NCI-H2171 treated with DMSO at 0.1 percent for 48 hours (cell line): ENCODE results near the gene ADARB1.

ENCODE experiments used
- DNase-seq: peaks from one replicate; lab custom pipeline; 2025; lab: John Stamatoyannopoulos, UW

ADARB1 gene

DNA sequence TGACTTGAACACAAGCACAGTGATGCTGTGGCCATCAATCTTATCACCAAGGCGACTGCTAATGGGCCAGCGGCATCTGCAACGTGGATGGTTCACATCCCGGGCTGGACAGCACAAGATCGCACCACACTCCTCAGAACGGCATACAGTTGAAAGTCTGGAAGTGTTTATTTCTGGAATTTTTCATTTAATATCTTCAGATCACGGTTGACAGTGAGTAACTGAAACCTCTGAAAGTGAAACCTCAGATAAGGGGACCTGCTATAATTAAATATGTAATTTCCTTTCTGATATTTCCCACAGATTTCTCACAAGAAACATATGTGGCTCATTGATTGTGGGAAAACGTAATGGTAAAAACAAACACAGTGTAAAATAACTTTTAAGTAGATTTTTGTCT lies 129.6 kb downstream of the ADARB1 start:
- no peak for DNase-seq

DNA sequence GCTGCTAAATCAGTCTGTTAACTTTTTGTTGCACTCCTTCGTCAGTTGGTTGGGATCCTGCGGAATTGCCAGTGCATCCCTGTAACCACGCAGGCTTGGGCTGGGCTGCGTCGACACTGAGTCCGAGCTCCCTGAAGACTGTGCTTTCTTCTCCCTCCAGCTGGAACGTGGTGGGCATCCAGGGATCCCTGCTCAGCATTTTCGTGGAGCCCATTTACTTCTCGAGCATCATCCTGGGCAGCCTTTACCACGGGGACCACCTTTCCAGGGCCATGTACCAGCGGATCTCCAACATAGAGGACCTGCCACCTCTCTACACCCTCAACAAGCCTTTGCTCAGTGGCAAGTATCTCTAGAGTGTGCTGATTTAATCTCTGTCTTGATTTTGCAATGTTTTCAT lies 130.0 kb downstream of the ADARB1 start:
- no peak for DNase-seq

DNA sequence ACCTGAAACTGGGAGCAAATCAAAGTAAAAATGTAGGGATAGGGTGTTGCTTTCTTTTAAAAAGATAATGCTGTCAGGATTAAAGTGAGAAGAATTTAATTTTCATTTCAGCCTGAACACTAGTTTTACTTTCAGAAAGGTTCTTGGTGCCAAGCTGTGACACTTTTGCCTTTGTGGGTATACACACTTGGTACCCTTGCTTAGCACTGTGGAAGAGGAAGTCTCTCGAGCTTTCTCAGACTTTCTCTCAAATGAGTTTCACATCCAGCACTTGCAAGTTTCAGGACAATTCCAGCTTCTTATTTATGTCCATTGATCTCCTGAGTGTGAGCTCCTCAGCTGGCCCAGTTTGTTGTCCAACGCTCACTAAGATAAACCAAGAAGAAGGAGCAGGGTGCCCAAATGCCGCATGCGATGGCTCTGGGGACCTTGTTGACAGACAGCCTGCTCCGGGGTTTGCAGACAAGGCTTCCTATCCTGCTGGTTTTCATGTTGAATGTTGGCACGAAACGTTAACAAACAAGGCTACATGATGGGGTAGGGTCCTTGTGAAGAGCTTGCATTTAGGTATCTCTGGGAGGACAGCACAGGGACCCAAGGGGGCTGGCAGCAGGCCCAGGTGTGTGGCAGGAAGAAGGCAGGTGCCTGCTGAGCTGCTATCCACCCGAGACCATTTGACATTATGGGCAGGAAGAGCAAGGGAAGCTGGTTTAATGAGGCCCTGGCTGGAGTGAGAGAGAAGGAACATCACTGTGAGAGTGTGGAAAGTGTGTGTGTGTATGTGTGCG lies 133.7 kb downstream of the ADARB1 start:
- DNase-seq: no peak

DNA sequence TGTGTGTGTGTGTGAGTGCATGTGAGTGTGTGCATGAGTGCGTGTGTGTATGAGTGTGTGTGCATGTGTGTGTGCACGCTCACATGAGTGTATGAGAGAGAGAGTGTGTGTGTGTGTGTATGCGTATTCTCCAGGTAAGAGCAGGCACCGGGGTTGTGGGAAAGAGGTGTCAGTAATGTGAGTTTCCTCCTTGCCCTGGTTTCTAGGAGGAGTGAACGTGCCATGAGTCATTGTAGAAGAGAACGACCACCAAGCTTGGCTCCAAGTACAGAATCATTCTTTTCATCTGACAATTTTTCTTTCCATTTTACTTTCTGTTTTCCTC lies 134.2 kb downstream of the ADARB1 start:
- no peak for DNase-seq

DNA sequence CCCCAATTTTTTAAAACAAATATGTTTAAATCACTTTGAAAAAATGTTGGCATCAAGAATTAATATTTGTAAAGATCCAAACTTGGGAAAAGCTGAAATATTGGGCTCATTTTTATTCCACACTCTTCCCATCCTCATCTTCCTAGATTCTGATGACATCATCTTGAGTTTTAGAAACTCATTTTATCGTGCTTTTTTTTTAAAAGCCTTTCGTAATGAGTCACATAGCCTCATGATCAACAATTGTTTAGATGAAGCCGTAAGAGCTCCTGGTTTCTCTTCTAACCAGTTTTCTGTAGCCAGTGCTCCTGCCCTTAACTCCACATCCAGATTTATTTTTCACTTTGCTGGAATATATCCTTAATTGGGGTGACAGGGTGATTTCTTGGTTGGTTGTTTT lies 134.7 kb downstream of the ADARB1 start:
- DNase-seq: no peak

DNA sequence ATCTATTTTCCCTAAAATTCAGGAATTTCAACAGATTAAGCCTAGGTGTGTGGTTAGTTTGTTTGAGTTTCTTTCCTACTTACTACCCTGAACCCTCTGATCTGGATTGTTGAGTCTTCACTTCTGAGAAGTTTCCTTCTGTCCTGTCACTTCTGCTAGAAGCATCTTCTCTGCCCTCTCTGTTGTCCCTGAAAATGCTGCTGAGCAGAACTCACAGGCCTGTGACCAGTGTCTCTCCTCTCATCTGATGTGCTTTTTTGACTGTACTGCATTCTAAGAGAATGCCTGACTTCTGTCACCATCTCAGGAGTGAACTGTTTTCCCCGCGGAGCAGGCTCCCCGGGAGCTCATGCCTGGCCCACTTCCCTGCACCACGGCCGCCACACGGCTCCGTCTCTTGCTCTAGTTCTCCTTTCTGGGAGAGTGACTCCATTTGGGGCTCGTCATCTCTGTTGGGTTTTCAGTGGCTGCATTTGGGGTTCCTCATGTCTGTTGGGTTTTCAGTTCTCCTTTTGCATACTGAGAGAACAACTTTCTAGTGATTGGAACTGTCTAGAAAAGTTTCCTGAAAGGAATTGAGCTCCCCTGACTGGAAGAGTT lies 135.4 kb downstream of the ADARB1 start:
- DNase-seq: no peak

DNA sequence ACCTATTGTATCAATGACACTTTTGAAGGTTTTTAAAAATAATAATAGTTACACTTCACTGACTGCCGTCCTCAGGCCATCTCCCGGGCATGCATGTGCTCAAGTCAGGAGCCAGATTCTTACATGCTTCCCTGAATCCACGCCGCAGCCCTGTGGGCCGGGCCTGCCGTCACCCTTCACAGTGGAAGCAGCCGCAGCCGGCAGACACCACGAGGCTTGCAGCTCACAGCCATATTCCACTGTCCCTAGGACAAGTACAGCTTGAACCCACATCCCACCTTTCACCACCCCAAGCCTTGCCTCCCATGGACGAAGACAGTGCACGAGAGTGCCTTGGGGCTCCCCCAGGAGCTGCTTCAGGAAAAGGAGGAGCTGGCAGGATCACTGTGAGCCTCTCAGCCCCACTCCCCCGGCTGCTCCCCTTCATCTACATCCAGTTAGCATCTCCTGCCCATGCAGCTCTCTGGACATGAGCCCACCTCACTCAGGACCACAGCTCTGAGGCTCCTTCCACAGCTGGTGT lies 136.1 kb downstream of the ADARB1 start:
- DNase-seq: no peak

DNA sequence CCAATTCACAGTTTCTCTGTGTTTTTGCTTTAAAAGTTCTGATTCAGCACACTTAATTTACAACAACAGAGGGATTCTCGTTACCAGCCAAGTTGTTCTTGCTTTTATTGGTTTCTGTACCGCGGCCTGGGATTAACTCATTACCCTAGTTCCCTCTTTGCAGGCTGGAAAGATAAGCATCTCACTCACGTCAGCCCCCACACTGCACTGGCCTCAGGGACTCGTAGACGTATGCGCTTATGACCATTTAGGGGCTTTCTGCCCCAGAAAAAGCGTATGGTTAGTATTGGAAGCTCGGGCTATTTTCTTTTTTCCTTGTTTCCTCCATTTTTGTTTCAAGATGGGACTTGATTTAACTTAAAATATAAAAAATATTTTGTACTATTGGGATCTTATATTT lies 137.3 kb downstream of the ADARB1 start:
- no peak for DNase-seq

DNA sequence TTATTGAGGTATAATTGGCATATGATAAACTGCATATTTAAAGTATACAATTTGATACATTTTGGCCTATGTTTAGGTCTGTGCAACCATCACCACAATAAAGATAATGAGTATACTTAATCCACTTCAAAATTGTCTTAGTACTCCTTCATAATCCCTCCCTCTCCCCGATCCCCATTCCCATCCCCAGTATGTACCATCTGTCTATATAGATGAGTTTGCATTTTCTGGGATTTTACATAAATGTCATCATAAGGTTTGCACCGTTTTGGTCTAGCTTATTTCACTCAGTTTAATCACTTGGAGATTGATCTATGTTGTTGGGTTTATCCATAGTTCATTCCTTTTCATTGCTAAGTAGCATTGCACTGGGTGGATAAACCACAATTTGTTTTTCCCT lies 139.0 kb downstream of the ADARB1 start:
- DNase-seq: no peak

DNA sequence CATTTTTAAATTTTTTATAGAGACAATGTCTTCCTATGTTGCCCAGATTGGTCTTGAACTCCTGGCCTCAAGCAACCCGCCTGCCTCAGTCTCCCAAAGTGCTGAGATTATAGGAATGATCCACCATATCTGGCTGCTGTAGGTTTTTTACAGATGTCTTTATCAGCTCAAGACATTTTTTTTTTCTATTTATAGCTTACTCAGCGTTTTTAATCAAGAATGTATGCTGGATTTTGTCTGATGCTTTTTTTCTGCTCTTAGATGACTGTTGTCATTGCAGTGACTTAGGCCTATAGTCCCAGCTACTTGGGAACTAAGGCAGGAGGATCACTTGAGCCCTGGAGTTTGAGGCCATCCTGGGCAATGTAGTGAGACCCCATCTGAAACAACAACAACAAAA lies 140.8 kb downstream of the ADARB1 start:
- no peak for DNase-seq

DNA sequence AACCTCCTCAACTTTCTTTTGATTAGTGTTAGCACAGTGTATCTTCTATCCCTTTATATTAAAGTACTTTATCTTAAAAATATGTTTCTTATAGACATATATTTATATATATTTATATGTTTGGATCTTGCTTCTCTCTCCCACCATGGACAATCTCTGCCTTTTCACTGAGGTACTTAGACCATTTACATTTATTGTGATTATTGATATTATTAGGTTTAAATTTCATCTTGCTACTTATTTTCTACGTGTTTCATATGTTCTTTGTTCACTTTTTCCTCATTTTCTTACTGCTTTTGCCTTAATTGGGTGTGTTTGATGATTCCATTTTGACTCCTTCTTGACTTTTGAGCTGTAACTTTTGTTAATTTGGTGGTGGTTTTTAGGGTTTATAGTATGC lies 142.6 kb downstream of the ADARB1 start:
- DNase-seq: no peak

DNA sequence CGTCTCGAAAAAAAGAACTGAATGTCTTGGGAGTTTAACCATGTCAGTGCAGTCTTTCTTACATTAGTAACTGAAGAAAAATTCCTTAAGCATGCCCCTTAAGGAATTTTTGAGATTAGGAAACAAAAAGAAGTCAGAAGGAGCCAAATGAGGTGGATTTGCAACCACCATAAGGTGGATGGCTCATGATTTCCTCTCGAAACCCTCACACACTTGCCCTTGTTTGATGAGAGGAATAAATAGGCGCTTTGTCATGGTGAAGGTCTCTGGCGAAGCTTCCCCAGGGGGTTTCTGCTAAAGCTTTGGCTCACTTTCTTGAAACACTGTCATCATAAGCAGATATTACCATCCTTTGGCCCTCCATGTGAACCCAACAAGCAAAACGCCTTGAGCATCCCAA lies 145.1 kb downstream of the ADARB1 start:
- no peak for DNase-seq

DNA sequence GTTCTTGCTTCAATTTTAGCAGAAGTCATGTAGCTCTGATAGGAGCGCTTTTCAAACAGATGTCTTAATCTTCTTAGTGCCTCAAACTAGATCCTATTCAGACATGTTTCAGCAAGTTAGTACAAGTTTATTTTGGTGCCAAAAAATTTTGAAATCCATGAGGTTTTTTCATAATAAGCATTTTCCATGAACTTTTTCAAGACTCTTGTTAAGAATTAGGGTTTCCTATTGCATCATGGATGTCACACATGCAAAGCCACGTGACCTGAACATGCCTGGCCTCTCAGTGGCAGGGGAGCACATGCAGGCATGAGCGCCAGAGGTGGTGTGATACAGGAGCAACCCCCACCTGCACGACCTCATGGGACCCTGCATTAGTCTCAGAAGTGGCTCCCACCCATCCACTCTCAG lies 145.7 kb downstream of the ADARB1 start:
- no peak for DNase-seq

DNA sequence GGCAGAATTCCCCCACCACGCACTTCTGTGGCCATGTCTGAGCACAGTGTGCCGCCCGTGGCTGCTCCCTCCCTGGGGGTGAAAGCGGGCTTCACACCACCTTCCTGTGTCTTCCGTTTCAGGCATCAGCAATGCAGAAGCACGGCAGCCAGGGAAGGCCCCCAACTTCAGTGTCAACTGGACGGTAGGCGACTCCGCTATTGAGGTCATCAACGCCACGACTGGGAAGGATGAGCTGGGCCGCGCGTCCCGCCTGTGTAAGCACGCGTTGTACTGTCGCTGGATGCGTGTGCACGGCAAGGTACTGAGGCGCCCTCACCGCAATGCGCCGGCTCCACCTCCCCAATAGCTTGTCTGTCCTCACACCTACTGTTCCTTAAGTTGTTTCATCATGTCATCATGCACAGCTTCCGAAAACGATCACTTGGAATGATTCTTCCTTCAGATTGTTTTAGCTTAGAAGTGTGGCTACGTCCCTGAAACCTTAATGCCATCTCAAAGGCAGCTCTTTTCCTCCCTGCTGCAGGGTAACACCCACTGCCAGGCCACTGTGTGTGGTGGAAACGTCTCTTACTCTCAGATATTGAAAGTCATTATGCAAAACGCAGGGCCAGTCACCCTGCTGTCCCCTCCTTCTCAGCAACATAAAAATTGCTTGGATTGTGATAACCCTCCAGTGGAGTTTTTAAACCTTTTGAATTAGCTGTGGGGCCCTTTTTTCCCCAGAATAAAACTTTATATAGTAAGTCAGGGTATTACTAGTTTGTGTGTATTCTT lies 146.5 kb downstream of the ADARB1 start:
- DNase-seq: no peak

DNA sequence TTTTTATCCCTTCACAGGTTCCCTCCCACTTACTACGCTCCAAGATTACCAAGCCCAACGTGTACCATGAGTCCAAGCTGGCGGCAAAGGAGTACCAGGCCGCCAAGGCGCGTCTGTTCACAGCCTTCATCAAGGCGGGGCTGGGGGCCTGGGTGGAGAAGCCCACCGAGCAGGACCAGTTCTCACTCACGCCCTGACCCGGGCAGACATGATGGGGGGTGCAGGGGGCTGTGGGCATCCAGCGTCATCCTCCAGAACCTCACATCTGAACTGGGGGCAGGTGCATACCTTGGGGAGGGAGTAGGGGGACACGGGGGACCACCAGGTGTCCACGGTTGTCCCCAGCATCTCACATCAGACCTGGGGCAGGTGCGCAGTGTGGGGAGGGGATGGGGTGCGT lies 147.6 kb downstream of the ADARB1 start:
- no peak for DNase-seq

DNA sequence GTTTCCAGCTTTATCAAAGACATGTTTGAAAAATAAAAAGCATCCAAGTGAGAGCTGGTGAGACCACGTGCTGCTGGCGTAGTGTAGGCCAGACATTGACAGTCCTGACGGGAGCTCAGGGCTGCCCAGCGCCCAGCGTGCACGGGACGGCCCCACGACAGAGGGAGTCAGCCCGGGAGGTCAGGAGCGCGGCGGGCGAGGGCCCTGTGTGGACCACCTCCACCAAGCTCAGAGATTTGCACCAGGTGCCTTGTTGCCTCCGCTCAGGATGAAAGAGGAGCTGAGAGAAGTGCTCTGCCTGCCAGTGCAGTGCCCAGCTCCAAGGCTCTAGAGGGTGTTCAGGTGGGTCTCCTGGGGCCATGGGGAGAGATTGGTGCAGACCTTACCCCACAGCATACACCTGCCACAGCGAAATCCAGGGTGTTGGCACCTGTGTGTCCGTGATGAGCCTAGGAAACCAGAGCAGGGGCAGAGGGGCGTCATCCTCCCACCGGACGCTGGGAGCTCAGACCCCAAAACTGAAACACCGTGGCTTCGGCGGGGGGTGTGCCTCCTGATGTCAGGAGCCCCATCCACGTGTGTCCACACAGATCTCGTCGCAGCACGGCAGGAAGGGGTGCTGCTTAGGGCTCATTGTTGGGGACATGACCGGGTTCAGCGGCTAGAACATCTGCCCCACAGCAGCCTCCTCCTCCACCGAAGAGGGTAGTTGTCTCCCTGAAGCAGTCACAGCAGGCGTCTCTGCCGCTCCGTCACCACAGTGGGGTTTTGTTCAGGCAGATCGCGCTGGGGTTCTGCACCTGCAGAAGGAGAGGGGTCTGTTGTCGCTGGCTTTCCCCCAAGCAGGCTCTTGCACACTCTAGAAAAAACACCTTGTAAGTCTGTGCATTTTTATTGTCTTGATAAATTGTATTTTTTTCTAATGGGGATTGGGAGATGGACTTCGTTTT lies 149.1 kb downstream of the ADARB1 start:
- no peak for DNase-seq

DNA sequence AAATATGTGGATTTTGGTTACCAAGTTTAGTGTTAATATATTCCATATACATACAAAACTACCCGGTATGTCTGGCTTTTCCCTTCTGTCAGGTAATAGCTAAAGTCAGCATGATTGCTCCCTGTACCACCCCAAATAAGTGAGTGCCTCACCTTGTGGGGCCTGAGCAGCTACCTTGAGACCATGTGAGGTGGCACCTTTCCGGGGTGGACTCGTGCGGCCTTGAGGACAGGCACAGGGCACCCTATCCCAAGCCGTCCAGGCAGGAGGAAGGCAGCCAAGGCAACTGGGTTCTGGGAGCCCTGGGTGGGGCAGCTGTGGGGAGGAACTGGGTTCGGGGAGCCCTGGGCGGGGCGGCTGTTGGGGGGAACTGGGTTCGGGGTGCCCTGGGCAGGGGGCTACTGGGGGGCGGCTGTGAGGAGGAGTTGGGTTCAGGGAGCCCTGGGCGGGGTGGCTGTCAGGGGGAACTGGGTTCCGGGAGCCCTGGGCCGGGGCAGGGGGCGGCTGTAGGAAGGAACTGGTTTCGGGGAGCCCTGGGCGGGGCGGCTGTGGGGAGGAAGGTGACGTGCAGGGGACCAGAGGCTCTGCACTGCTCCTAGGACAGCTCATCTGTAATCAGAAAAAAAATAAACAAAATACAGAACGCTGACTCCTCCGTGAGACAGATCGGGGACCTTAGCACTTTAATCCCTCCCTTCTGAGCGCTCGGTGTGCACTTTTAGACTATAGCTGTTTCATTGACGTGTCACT lies 150.0 kb downstream of the ADARB1 start:
- DNase-seq: no peak

DNA sequence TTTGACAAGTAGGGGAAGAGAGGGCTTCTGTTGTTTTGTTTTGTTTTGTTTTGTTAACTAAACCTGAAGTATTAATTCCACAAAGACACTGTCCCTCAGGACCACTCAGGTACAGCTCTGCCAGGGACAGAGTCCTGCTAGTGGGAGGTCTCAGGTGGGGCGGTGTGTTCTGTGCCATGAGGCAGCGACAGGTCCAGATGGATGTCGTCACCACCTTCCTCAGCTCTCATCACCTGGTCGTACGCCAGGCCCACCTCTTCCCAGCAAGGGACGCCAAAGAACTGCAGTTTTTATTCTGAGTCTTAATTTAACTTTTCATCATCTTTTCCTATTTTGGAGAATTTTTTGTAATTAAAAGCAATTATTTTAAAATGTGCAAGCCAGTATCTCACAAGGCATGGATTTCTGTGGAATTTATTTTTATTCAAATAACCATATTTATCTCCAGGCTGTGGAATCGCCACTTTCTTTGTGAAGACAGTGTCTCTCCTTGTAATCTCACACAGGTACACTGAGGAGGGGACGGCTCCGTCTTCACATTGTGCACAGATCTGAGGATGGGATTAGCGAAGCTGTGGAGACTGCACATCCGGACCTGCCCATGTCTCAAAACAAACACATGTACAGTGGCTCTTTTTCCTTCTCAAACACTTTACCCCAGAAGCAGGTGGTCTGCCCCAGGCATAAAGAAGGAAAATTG lies 150.8 kb downstream of the ADARB1 start:
- DNase-seq: no peak

DNA sequence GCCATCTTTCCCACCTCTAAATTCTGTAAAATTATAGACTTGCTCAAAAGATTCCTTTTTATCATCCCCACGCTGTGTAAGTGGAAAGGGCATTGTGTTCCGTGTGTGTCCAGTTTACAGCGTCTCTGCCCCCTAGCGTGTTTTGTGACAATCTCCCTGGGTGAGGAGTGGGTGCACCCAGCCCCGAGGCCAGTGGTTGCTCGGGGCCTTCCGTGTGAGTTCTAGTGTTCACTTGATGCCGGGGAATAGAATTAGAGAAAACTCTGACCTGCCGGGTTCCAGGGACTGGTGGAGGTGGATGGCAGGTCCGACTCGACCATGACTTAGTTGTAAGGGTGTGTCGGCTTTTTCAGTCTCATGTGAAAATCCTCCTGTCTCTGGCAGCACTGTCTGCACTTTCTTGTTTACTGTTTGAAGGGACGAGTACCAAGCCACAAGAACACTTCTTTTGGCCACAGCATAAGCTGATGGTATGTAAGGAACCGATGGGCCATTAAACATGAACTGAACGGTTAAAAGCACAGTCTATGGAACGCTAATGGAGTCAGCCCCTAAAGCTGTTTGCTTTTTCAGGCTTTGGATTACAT lies 151.5 kb downstream of the ADARB1 start:
- DNase-seq: no peak
